GM18520 (cell line): ENCODE results near the gene ELAVL1.
"Not testable (repeated sequence)": the region's sequence is repeated elsewhere in the genome, so short reads cannot be mapped to it uniquely, and the experiment has no call there.

Experiments
- ATAC-seq: cut with Tn5 transposase; IDR thresholded peaks from one replicate; pipeline ENCODE4 v1.9.1; 2021; ENCODE audit not compliant: unreplicated experiment

Gene ELAVL1

GRCh38 chr19:7924241-7924640 is 81.2 kb downstream of the ELAVL1 start:
- no peak for ATAC-seq

- no peak for ATAC-seq
Observed at GRCh38 chr19:7923295-7924191, 81.9 kb downstream of the ELAVL1 start.

- ATAC-seq, result no peak
Observed at GRCh38 chr19:7922836-7923195, 82.6 kb downstream of the ELAVL1 start.

- no peak for ATAC-seq
Observed at GRCh38 chr19:7921967-7922835, 83.2 kb downstream of the ELAVL1 start.

DNA sequence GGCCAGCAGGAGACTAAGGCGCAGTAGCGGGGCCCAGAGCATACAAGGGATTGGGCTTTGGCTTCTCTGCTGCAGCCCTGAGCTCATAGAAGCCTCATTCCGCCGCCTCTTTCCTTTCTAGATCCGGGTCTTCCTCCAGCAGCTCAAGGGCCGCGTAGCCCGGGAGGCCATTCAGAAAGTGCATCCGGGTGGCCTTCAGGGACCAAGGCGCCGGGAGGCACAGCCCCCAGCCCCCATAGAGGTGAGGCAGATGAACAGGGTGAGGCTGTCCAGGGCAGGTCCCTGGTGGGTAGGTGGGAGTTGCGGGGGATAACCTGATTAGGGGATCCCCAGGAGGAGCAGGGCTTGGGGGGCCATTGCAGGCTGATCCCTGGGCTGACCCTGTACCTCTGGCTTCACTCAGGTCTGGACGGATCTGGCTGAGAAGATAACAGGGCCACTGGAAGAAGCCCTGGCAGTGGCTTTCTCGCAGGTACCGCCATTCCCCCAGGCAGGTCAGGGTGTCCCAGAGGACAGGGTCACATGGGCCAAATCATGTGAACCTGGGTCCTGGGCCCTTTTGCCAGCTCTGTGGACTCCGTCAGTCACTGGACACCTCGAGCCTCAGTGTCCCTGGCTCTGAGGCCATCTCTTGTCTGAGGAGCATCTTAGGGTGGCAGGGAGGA is 84.0 kb downstream of the ELAVL1 start:
- ATAC-seq, result no peak

- ATAC-seq, result peak; percentile 35
Observed at GRCh38 chr19:7920519-7921301, 84.7 kb downstream of the ELAVL1 start.

DNA sequence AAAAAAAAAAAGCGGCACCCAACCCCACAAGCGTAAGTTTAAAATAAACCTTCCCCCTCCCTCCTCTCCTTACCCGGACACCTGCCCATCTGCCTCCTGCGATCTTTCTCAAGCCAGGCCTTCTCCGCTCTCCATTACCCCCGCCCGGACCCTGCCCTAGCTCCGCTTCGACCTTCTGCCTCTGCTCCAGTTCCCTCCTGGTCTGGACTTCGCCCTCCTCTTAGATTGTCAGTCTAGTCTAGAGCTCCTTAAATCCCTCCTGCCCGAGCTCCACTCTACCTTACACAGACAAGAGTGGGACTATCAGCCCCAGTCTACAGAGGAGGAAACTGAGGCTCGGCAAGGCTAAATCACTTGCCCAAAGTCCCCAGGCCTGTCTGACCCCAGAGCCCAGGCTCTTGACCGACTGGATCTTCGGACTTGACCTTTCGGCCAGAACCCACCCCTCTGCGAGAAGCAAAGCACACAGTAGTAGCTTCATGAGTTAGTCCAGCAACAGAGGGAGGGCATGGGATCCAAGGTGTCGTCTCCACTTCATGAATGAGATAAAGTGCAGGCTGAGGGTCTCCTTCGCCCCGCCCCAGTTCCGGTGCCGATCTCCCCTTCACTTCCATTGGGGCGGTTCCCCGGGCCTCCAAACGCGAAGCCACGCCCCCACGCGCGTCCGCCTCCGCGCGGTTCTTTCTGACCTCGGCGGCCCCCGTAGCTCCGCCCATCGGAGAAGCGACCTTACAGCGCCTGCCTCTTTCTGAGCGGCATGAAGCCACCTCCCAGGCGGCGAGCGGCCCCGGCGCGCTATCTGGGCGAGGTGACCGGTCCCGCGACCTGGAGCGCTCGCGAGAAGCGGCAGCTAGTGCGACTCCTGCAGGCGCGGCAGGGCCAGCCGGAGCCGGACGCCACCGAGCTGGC is 85.6 kb downstream of the ELAVL1 start, which contains the start of gene SNAPC2:
SNAPC2 (plus strand) TSS at position 729 of the 909 bp plus-strand sequence; CDS start at position 758, 29 bp downstream.
- peak; percentile 65 for ATAC-seq

GRCh38 chr19:7918615-7919421 is 86.6 kb downstream of the ELAVL1 start:
- no peak for ATAC-seq

DNA sequence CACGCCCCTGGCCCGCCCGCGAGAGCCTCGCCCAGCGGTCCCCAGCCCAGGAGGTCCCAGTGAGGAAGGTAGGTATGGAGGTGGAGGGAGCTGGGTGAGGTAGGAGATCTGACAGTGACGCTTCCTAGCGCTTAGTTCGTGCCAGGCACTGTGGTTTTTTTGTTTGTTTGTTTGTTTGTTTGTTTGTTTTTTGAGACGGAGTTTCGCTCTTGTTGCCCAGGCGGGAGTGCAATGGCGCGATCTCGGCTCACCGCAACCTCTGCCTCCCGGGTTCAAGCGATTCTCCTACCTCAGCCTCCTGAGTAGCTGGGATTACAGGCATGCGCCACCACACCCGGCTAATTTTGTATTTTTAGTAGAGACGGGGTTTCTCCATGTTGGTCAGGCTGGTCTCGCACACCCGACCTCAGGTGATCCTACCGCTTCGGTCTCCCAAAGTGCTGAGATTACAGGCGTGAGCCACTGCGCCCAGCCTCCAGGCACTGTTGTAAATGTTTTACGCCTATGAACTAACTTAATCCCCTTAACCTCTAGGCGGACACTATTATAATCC is 87.3 kb downstream of the ELAVL1 start:
- not testable (repeated sequence) for ATAC-seq

GRCh38 chr19:7917267-7918061 is 88.0 kb downstream of the ELAVL1 start:
- no peak for ATAC-seq

- ATAC-seq, result no peak
Observed at GRCh38 chr19:7916955-7917266, 88.5 kb downstream of the ELAVL1 start.

DNA sequence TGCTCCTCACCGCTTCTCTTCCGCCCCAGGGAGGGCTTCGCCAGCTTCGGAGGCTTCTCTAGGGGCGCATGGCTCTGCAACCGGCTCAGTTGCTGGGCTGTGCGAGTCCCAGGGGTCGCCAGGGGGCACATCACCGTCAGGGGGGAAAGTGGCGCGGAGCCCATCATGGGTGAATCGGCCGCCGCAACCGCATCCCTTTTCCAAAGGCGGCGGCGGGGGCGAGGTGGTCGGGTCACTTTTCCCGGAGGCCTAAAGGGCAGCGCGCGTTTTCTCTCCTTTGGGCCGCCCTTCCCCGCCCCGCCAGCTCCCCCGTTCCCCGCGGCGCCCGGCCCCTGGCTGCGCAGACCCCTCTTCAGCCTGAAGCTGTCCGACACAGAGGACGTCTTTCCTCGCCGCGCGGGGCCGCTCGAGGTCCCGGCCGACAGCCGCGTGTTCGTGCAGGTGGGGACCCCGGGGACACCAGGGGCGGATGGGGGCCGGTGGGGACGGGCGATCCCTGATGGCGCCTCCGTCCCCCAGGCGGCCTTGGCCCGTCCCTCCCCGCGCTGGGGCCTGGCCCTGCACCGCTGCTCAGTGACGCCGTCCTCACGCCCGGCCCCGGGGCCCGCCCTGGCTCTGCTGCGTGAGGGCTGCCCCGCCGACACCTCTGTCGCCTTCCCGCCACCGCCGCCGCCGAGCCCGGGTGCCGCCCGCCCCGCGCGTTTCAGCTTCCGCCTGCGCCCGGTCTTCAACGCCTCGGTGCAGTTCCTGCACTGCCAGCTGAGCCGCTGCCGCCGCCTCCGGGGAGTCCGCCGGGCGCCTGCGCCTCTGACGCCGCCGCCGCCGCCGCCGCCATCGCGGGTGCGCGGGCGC is 89.1 kb downstream of the ELAVL1 start:
- ATAC-seq, result no peak

DNA sequence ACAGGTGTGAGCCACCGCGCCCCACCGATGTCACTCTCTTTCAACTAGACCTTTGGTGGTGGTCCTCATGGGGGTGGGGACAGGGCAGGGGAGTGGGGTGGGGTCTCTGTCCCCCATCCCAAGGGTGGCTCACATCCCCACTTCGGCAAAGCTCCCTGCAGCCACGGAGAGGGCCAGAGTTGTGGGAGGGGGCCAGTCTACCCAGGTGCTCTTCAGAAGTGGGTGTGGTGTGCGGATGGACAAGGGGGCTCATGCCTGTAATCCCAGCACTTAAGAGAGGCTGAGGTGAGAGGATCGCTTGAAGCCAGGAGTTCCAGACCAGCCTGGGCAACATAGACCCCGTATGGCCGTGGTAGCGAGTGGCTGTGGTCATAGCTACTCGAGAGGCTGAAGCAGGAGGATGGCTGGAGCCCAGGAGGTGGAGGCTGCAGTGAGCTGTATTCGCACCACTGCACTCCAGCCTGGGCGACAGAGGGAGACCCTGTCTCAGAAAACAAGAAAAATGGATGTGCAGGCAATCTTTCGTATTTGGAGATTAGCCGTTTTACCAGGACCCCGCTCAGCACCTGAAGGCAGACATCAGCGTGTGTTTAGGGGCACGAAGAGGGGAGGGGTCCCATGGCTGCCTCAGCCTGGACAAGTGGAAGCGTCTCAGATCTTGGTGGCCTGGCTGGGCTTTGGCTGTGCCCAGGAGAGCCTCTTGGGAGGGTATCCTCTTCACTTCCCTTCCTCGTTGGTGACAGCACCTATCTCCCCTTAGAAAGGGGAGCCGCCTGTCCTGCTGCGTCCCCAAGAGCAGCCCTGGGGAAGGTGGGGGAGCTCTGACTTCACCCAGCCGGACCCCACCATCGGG is 90.0 kb downstream of the ELAVL1 start:
- ATAC-seq, result no peak

GRCh38 chr19:7914598-7915045 is 90.8 kb downstream of the ELAVL1 start, which contains the start of gene TGFBR3L:
Gene TGFBR3L (plus strand): TSS chr19:7914830.
- ATAC-seq, result no peak

- no peak for ATAC-seq
Observed at GRCh38 chr19:7914099-7914498, 91.3 kb downstream of the ELAVL1 start.

- no peak for ATAC-seq
Observed at GRCh38 chr19:7913652-7914051, 91.8 kb downstream of the ELAVL1 start.
